HL-60/S4 (cell line): ENCODE data around the gene SH3TC1.

Experiments used
- in situ Hi-C: fragments of 300-500 bp; cut with MboI; formaldehyde crosslinking; loops from 2 replicates; pipeline ENCODE4 v1.14.3; 2022; ENCODE audit warnings: low sequenced_read_pairs

Gene SH3TC1

DNA sequence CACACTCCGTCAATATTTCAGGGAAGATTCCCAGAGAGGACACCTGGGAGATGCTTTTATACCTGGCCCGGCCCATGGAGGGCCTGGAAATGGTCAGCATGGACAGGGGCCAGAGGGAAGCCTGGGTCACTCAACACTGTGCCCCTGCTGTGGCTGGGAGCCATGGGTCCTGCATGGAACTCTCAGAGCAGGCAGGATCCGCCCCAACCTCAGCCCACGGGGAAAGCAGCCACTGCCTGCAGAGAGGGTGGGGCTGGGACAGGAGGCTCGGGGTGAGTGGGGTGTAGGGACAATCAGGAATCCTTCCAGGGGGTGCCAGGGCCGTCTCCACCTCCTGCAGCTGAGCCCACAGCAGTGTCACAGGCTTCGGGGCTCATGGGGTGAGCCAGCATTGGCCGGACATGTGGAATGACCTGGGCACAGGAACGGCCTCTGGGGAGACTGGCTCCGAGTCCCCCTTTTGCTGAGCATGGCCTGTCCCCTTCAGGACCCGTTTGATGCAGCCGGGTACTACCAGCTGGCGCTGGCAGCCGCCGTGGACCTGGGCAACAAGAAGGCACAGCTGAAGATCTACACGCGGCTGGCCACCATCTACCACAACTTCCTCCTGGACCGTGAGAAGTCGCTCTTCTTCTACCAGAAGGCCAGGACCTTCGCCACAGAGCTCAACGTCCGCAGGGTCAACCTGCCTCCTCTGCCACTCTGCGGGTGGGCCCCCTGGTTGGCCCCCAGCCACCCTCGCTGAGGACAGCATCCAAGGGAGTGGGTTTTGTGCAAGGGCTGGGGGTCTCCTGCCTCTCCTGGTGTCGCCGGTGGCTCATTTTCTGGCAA is 41.3 kb downstream of the SH3TC1 start:
- in situ Hi-C loops, result loop anchor here (5.0 kb wide), 1 partner anchor 162 kb away; no protein-coding TSS in a partner anchor

- in situ Hi-C loops, result loop anchor here (5.0 kb wide), 1 partner anchor 161 kb away; no protein-coding TSS in a partner anchor
These were observed 42.2 kb downstream of the SH3TC1 start for GRCh38 chr4:8241211-8241779.

DNA sequence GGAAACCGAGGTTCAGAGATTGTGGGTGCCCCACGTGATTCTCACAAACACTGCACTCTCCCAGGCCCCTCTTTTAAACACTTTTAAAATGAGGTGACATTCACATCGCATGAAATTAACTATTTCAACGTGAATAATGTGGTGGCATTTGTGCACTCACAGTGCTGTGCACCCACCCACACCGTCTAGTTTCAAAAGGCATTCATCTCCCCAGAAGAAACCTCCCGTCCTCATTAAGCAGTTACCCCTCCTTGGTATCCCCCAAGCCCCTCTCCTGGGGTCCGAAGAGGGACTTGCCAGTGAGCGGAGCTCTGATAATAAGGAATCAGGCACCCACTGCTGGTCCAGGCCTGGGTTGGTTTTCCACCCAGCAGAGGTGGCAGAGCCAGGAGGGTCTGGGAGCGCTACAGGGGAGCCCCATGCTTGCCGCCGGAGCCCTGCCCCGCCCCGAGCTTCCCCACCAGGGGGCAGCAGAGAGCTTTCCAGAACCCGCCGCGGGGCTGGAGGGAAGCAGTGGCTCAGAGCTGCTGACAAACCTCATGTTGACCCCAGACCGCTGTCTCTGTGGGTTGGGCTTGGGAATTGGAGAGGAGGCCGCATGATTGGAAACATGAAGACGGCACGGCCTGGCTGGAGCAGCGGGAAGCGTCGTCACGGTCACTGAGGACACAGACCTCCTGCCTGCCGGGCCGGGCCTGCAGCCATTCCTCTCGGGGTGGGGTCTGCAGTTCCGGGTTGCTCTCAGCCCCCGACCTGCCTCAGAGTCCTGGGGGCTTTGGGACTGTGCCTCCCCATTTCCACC is 43.0 kb downstream of the SH3TC1 start:
- in situ Hi-C loops, result loop anchor here (5.0 kb wide), 1 partner anchor 160 kb away; no protein-coding TSS in a partner anchor

DNA sequence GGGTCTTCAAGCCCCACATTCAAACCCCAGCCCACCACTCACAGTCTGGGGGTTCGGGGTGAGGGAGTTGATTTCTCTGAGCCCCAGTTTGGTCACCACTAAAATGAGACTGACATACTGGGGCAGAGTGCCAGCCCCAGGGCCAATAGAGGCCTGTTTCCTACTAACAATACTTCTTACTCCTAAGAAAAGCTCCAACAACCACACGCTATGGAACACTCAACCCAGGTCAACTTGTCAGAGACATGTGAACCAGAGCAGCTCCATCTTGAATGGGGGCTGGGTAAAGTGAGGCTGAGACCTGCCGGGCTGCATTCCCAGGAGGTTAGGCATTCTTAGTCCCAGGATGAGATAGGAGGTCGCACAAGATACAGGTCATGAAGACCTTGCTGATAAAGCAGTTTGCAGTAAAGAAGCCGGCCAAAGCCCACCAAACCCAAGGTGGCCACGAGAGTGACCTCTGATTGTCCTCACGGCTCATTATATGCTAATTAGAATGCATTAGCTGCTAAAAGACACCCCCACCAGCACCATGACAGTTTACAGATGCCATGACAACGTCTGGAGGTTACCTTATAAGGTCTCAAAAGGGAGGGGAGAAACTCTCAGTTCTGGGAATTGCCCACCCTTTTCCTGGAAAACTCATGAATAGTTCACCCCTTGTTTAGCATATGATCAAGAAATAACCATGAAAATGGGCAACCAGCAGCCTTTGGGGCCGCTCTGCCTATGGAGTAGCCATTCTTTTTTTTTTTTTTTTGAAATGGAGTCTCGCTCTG is 43.9 kb downstream of the SH3TC1 start:
- in situ Hi-C loops, result loop anchor here (5.0 kb wide), 1 partner anchor 159 kb away; no protein-coding TSS in a partner anchor

- in situ Hi-C loops, result loop anchor here (5.0 kb wide), 1 partner anchor 158 kb away; no protein-coding TSS in a partner anchor
These were observed 45.1 kb downstream of the SH3TC1 start for GRCh38 chr4:8244001-8244757.

DNA sequence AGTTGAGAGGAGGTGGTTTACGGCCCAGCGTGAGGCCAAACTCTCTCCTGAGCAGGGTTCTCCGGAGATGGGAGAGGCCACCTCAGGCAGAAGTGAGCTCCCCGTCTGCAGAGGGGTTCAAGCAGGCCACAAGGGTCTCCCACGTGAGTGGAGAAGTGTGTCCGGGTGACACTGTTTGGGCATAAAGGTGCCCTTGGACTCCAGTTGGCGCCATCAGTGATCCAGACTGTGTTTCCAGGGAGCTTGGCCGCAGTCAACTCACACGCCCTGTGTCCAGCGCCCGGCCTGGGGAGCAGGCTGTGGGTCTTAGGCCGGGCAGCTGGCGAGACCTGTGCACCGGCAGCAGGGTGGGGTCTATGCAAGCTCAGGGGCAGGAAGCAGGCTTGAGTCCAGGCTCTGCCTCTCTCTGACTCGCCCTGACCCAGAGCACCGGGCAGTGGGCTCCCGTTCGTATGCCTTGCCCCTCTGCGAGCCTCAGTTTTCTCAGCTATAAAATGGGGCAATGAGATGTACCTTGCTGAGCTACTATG is 45.9 kb downstream of the SH3TC1 start:
- in situ Hi-C loops, result loop anchor here (5.0 kb wide), 1 partner anchor 157 kb away; no protein-coding TSS in a partner anchor

GRCh38 chr4:8245884-8246833 is 47.1 kb downstream of the SH3TC1 start:
- in situ Hi-C loops, result no loop called here

GRCh38 chr4:8247047-8247930 is 48.2 kb downstream of the SH3TC1 start:
- in situ Hi-C loops, result no loop called here

DNA sequence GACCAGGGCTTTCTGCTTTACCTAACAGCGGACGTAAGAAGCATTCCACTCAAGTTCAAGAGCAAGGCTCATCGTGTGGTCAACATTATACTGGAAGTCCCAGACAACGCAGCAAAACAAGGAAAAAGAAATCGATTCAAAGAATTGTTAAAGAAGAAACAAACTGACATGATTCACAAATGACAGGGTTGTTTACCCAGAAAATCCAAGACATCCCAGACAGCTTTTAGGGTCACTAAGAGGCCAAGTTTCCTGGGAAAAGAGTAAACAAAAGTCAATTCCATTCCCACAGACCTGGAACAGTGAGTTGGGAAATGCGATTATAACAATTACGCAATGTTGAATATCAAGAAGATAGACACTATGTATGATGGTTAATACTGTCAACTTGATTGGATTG is 49.0 kb downstream of the SH3TC1 start:
- in situ Hi-C loops, result no loop called here

DNA sequence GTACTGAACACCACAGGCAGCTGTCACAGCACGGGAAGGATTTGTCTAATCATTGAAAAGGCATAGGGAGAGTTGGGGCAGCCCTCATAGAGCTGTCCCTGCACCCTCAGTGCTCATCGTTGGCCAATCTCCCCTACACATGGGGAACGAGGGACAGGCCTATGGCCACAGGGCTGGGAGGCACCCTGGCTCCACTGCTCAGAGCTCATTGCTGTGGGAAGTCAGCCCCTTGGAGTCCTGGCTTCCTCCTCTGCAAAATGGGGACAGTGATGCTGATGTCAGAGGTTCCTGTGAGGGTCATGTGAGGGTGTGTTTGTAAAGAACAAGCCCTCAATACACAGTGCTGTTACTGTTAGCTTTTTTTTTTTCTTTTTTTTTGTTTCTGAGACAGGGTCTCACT is 51.1 kb downstream of the SH3TC1 start:
- in situ Hi-C loops, result no loop called here

DNA sequence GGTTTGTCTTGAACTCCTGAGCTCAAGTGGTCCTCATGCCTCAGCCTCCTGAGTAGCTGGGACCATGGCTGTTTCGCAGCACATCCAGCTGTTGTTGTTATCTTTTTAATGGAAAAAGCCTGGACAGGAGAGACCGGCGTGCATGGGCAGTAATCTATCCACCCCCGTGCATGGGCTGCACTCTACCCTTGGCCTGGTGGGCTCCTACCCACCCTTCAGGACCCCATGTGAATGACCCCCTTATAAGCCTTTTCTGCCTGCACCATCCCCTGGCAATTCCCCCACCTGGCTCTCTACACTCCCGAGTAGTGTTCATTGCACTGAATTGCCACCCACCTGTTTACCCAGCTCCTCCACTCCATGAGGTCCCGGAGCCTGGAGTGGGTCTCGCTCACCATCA is 51.5 kb downstream of the SH3TC1 start:
- in situ Hi-C loops, result no loop called here

DNA sequence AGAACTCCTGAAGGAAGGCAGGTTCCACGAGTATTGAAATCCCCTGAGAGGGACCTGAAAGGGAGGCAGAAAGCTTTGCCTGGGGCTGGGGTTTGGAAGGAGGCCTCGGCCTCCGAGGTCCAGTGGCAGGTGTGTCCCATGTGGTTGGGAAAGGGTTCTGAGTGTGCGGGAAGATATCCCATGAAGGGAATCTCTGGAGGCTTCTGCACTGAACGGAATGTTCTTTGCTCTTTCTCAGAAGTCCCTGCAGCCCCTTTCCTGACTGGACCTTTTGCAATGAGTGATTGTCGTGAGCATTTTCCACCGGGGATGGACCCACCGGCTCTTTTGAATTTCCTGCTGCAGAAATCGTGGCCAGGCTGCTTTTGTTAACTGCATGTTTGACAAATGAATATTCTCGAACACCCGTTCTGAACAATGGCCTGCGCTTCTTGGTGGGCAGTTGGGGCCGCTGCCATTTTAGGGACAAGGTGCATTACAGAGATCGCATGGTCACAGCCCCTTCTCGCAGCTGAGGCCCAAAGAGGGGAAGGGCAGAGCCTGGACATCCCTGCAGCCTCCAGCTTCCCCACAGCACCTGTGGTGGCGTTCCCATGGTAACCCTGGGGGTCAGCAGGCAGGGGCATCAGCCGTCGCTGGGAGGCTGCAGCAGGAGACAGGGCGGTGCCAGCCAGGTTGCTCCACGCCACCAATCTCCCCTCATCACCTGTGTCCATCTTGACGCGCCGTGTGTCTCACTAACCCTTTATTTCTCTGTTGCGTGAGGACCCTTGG is 52.2 kb downstream of the SH3TC1 start:
- in situ Hi-C loops, result no loop called here

DNA sequence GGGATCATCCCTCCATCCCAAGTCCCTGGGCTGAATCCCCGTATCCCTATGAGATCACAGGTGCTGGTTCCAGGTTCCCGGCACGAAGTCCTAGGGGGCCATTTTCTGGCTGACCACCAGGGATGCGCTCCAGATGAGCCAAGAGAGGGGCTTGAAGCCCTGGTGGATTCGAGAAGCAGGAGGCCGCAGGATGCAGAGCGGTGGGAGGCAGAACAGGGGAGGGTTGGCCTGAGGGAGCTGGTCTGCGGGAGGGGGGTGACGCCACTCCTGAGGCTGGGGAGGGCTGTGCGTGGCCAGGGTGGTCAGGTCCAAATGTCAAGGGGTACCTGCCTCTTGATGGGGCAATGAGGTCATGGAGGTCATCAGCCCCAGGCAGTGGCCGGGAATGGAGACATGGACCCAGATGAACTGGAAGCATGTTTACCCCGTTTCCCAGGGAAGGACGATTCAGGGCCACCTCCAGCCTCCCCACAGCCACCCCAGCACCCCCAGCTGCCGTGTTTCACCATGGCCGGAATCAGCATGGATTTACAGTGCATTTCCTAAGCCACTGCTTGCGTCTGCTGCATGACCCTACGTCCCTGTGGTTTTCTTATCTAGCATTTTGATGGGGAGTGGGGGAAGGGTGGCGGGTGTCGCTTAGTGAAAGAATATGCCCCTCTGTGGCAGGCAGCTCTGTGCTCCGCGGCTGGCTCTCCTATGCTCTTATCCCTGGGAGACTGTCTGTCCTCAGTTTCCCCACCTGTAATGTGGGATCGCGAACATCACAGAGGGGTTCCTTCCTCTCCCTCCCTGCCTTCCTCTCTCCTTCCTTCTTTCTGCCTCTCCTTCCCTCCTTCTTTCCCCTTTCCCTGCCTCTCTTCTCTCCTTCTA is 53.4 kb downstream of the SH3TC1 start:
- in situ Hi-C loops, result no loop called here

- in situ Hi-C loops, result no loop called here
These were observed 55.0 kb downstream of the SH3TC1 start for GRCh38 chr4:8254076-8254475.

DNA sequence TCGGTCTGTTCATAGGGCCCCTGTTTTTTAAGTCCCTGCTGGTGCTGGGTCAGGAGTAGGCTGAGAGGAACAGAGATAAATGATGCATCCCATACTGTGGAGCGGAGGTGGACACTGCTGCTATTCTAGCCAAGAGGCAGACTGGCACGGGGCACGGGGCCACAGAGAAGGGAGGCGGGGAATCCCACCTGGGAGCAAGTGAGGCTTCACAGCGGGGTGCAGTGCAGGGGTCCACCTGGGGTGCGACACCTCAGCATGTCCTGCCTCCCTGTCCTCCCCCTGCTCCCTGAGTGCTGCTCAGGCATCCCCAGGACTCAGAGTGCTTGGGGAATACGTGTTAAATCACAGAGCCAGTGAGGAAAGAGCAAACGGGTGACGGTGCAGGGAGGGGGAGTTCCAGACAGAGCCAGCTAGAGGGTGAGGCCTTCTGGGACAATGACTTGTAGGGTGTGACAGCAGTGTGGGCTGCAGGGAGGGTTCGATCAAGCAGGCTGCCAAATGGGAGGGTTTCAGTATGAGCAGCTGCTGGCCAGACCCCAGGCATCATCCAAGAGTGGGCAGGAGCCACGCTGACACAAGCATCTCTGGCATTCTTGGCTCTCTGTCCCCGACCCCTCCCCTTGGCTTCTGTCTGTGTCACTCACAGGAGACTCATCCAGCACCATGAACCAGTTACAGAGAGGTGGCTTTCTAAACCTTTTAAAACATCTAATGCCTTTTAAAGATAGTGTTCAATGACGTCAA is 56.8 kb downstream of the SH3TC1 start:
- in situ Hi-C loops, result no loop called here
